GM19099 (cell line): ENCODE results near the gene FUOM.

Experiments
- POLR2A ChIP-seq: IDR thresholded peaks from 3 replicates; pipeline ENCODE4 v1.6.1; 2011; ENCODE audit warnings: low read depth; ENCODE audit not compliant: insufficient read length; ENCODE audit errors: extremely low read depth

The FUOM gene

GRCh38 chr10:133357285-133358161, at the start of gene FUOM:
TSS of gene FUOM (minus strand) at chr10:133358019. CDS start at chr10:133358007, 12 bp downstream.
- TF ChIP-seq POLR2A: peak; percentile 74

GRCh38 chr10:133405844-133406527, 48.2 kb upstream of the FUOM start:
- TF ChIP-seq POLR2A: no peak

GRCh38 chr10:133405272-133405671, 47.5 kb upstream of the FUOM start:
- TF ChIP-seq POLR2A: no peak

GRCh38 chr10:133403784-133404183, 46.0 kb upstream of the FUOM start:
- no peak for TF ChIP-seq POLR2A

GRCh38 chr10:133403359-133403758, 45.5 kb upstream of the FUOM start:
- no peak for TF ChIP-seq POLR2A

GRCh38 chr10:133401981-133402725, 44.3 kb upstream of the FUOM start:
- no peak for TF ChIP-seq POLR2A

- TF ChIP-seq POLR2A: no peak
Observed at GRCh38 chr10:133401500-133401899, 43.7 kb upstream of the FUOM start.

- TF ChIP-seq POLR2A: no peak
Observed at GRCh38 chr10:133400624-133401424, 43.0 kb upstream of the FUOM start.

GRCh38 chr10:133399123-133399601, 41.3 kb upstream of the FUOM start:
- no peak for TF ChIP-seq POLR2A

- no peak for TF ChIP-seq POLR2A
Observed at GRCh38 chr10:133397938-133398337, 40.1 kb upstream of the FUOM start.

- TF ChIP-seq POLR2A: no peak
Observed at GRCh38 chr10:133396035-133396624, 38.3 kb upstream of the FUOM start.

- TF ChIP-seq POLR2A: no peak
Observed at GRCh38 chr10:133394801-133395221, 37.0 kb upstream of the FUOM start.

- peak; percentile 86 for TF ChIP-seq POLR2A
Observed at GRCh38 chr10:133394064-133394663, 36.3 kb upstream of the FUOM start, which contains the start of gene MTG1. TSS of gene MTG1 (plus strand) at chr10:133394157. CDS start at chr10:133394221, 64 bp downstream.
